Adrenal gland (tissue), 12 donors: ENCODE measurements around the gene TTI1. TPM values are rescaled to one million over a fixed set of nuclear protein-coding genes. Genes with fewer than 3 reads are reported as not detected.

Source experiments
- DNase-seq, 7 donors: peaks; one replicate each; pipeline ENCODE4 v3.0.0-alpha.2; 2019 to 2020
- H3K27ac ChIP-seq, 5 donors: fragments of 200-600 bp; sonication (generic) in 4 of 5; 1 replicate in 3 of 5; 2 replicates in 2 of 5; pipeline versions ENCODE4 v1.5.1 to v1.8.0; 2016 to 2020; ENCODE audit warnings: mild to moderate bottlenecking in 1 of 5
- H3K27me3 ChIP-seq: fragments of 200-600 bp; 2 replicates; pipeline ENCODE4 v1.8.0; 2021
- H3K36me3 ChIP-seq, 2 donors: fragments of 200-600 bp; replicated peaks in 1 of 2; 1 replicate in 1 of 2; 2 replicates in 1 of 2; pipeline versions ENCODE4 v1.5.1 to v1.8.0; 2018 to 2022
- H3K4me1 ChIP-seq, 2 donors: fragments of 200-600 bp; replicated peaks in 1 of 2; 1 replicate in 1 of 2; 2 replicates in 1 of 2; pipeline versions ENCODE4 v1.5.1 to v1.8.0; 2018 to 2021
- H3K4me3 ChIP-seq, 4 donors: fragments of 200-600 bp; sonication (generic) in 3 of 4; one replicate each; pipeline ENCODE4 v1.5.1; 2016 to 2018
- H3K9me3 ChIP-seq, 3 donors: fragments of 200-600 bp; sonication (generic) in 1 of 3; replicated peaks in 1 of 3; 1 replicate in 2 of 3; 2 replicates in 1 of 3; pipeline versions ENCODE4 v1.5.1 to v1.8.0; 2016 to 2021
- POLR2A ChIP-seq, 2 donors: fragments of 450-650 bp; IDR thresholded peaks; one replicate each; pipeline ENCODE4 v1.6.1; 2017; ENCODE audit warnings: antibody characterized with exemption in 2 of 2, mild to moderate bottlenecking in 2 of 2, moderate library complexity in 1 of 2
- WGBS, 4 donors: extraction: QIAGEN DNeasy Blood & Tissue Kit in 2 of 4; methylation state at CpG; one replicate each; pipeline versions ENCODE4 v1.1.5 to v1.1.7; 2013 to 2017; 5-methylcytosine and 5-hydroxymethylcytosine counted together
- intact Hi-C, 2 donors: fragments of 100-400 bp; cut with DNase I; formaldehyde crosslinking; loops; one replicate each; pipeline versions ENCODE4 v1.14.1 to v1.15.0; 2022 to 2023
- polyA plus RNA-seq, 3 donors: library from polyadenylated mRNA; stranded (reverse); fragments of 200-250 nt in 2 of 3; fragments of 350-450 nt in 1 of 3; fragmentation: Illumina TruSeq in 1 of 3; extraction: RNeasy Lipid Tissue Mini Kit (QIAGEN cat#74804) in 1 of 3; gene quantifications; one replicate each; pipeline ENCODE4 v1.2.3, GENCODE V29; 2013 to 2014
- total RNA-seq, 9 donors: library from RNA; depleted of rRNA in 4 of 9; stranded (reverse); fragments of >200 nt in 4 of 9; fragments of 120-200 nt in 1 of 9; fragmentation: NEBNext Ultra II Directional in 1 of 9; extraction: Animal tissue kit (Norgen Biotek cat#: 25700) in 1 of 9; gene quantifications; one replicate each; pipeline versions ENCODE4 v1.1.0 to v1.2.4, GENCODE V29; 2013 to 2023
- TF ChIP-seq, protein P1 (sequence below), 6 experiments: fragments of 450-650 bp in 4 of 6; fragments of 200-600 bp in 2 of 6; sonication (generic) in 1 of 6; IDR thresholded peaks; 1 replicate in 5 of 6; 2 replicates in 1 of 6; pipeline versions ENCODE4 v1.5.1 to v1.8.0; 2016 to 2021; ENCODE audit warnings: antibody characterized with exemption in 6 of 6, mild to moderate bottlenecking in 2 of 6, moderate library complexity in 1 of 6
- donor health status: healthy with polysubstance abuse.
- donor health status: Bipolar disorder and iron deficiency.
- donor health status: DM: yes; HTN: yes; CAD: no.
- donor health status: DM: no; HTN: no; CAD: no.
- donor health status: DM: no; HTN: no; CAD: no.
- donor health status: DM: yes; HTN: yes; CAD: no.

Gene TTI1
- total and polyA plus RNA-seq, 12 donors, result 12.5 to 28.7 (median 20.0) TPM

GRCh38 chr20:37941332-37941731, 91.9 kb downstream of the TTI1 start:
- Histone ChIP-seq H3K4me1 (no peaks in the 10 kb centered on the region), H3K36me3 (no peaks in the 10 kb centered on the region), H3K27me3 (no peaks in the 10 kb centered on the region), H3K9me3 (no peaks in the 10 kb centered on the region), H3K27ac (no peak overlapping the region), H3K4me3 (no peak overlapping the region)
- intact Hi-C loops, result no loop called here
- 72 to 80% (median 78%) methylated on average over 6 to 8 of the region's 8 CpGs for WGBS, 4 donors
- DNase-seq, result peak in 1 of 7 donors; percentile 35
- no peak for TF ChIP-seq POLR2A (IDR thresholded peaks at IDR 0.05)
- TF ChIP-seq, protein P1, sequence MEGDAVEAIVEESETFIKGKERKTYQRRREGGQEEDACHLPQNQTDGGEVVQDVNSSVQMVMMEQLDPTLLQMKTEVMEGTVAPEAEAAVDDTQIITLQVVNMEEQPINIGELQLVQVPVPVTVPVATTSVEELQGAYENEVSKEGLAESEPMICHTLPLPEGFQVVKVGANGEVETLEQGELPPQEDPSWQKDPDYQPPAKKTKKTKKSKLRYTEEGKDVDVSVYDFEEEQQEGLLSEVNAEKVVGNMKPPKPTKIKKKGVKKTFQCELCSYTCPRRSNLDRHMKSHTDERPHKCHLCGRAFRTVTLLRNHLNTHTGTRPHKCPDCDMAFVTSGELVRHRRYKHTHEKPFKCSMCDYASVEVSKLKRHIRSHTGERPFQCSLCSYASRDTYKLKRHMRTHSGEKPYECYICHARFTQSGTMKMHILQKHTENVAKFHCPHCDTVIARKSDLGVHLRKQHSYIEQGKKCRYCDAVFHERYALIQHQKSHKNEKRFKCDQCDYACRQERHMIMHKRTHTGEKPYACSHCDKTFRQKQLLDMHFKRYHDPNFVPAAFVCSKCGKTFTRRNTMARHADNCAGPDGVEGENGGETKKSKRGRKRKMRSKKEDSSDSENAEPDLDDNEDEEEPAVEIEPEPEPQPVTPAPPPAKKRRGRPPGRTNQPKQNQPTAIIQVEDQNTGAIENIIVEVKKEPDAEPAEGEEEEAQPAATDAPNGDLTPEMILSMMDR (IDR thresholded peaks at IDR 0.05), result no peak

- no peak for DNase-seq
- H3K9me3 ChIP-seq, result no peaks in the 10 kb centered on the region
- intact Hi-C loops, result no loop called here
- H3K4me3 ChIP-seq, result no peak overlapping the region
- 79 to 90% (median 85%) methylated on average over 6 of the region's 6 CpGs for WGBS, 4 donors
- H3K27ac ChIP-seq, result no peak overlapping the region
- H3K36me3 ChIP-seq, result no peaks in the 10 kb centered on the region
- TF ChIP-seq, protein P1 (IDR thresholded peaks at IDR 0.05), result no peak
- TF ChIP-seq POLR2A (IDR thresholded peaks at IDR 0.05), result no peak
- H3K27me3 ChIP-seq, result no peaks in the 10 kb centered on the region
- H3K4me1 ChIP-seq, result no peaks in the 10 kb centered on the region
Measured at GRCh38 chr20:37940858-37941257, 92.4 kb downstream of the TTI1 start.

DNA sequence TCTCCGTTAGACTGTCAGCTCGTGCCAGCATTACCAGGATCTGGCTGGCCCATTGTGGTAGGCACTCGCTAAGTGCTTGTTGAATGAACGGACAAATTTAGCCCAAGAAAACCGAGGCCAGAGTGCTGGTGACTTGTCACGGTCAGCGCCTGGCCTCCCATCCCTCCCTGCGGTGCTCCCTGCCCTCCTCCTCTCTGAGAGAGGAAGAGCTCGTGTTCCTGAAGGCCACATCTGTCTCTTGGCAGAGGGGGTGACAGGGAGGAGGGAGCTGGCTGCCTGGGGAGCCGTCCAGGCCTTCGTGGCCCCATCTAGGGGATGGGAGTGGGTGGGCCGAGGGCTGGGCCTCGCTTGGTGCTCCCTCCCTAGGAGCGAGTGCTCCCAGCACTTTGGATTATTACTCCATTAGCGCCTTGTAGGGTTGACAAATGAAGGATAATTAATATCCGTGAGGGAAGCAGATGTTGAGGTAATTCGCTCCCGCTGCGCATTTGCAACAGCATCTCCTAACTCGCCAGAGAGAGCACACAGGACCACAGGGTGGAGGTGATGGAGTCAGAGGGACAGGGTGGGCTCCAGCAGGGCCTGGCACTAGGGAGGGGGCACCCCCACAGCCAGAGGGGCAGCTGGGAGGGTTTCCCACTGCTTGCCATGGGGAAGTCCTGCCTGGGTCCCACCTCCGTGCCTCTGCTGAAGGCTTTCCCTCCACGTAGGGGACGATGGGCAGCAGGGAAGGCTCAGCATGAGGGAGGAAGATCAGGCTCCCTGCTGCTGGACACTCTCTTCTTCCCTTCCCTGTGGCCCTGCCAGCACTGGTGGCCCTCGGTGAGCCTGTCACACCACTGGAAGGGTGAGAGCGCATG, 93.3 kb downstream of the TTI1 start:
- H3K9me3 ChIP-seq, result no peaks in the 10 kb centered on the region
- DNase-seq, result peak in 1 of 7 donors; percentile 42
- H3K36me3 ChIP-seq, result no peaks in the 10 kb centered on the region
- H3K4me3 ChIP-seq, result no peak overlapping the region
- H3K27me3 ChIP-seq, result no peaks in the 10 kb centered on the region
- WGBS, 4 donors, result 74 to 87% (median 83%) methylated on average over 23 to 25 of the region's 25 CpGs
- no peak overlapping the region for H3K27ac ChIP-seq
- TF ChIP-seq POLR2A (IDR thresholded peaks at IDR 0.05), result no peak
- TF ChIP-seq, protein P1 (IDR thresholded peaks at IDR 0.05), result no peak
- intact Hi-C loops, result no loop called here
- no peaks in the 10 kb centered on the region for H3K4me1 ChIP-seq

DNA sequence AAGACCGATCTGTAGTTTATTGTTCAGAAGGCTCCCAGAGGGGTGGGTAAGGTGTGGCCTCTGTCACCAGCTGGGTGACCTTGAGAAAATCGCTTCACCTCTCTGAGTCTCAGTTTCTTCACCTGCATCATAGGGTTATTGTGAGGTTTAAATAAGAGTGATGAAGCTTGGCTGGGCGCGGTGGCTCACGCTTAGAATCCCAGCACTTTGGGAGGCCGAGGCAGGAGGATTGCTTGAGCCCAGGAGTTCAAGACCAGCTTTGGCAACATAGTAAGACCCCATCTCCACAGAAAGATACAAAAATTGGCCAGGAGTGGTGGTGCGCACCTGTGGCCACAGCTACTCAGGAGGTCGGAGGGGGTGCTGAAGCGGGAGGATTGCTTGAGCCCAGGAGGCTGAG, 94.3 kb downstream of the TTI1 start:
- H3K27me3 ChIP-seq, result no peaks in the 10 kb centered on the region
- no peak overlapping the region for H3K4me3 ChIP-seq
- 94 to 96% (median 94%) methylated on average over 9 of the region's 9 CpGs for WGBS, 4 donors
- H3K27ac ChIP-seq, result no peak overlapping the region
- H3K9me3 ChIP-seq, result no peaks in the 10 kb centered on the region
- intact Hi-C loops, result no loop called here
- H3K36me3 ChIP-seq, result no peaks in the 10 kb centered on the region
- no peaks in the 10 kb centered on the region for H3K4me1 ChIP-seq
- no peak for TF ChIP-seq POLR2A (IDR thresholded peaks at IDR 0.05)
- TF ChIP-seq, protein P1 (IDR thresholded peaks at IDR 0.05), result no peak
- DNase-seq, result no peak
